Left hindlimb (tissue), 1 donor: ENCODE results near the gene OVOL3.
"Not testable (repeated sequence)": the region's sequence is repeated elsewhere in the genome, so short reads cannot be mapped to it uniquely, and the experiment has no call there.

ENCODE experiments used
- DNase-seq: peaks from one replicate; pipeline ENCODE4 v3.0.0-alpha.2; 2018

The OVOL3 gene

GRCh38 chr19:36110487-36111199 is at the start of gene OVOL3:
OVOL3 (plus strand) TSS chr19:36111143; CDS start chr19:36111203, 60 bp downstream.
- no peak for DNase-seq

GRCh38 chr19:36061367-36061766 is 49.6 kb upstream of the OVOL3 start:
- DNase-seq: no peak

DNA sequence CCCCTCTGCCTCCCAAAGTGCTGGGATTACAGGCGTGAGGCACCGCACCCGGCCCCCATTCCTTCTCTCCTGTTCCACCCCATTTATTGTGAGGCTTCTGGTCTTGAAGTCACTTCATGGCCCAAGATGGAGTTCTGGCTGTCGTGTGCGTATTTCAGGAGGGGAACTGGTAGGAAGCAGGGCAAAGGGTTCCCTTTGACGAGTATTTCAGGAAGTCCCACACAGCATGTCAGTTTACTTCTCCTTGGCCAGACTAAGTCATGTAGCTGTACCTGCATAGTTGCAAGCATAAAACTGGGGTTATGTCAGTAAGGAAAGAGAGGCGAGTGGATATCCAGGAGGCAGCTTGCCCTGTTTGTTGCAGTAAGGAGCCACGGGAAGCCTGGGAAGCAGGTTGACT is 46.1 kb upstream of the OVOL3 start:
- DNase-seq: no peak

DNA sequence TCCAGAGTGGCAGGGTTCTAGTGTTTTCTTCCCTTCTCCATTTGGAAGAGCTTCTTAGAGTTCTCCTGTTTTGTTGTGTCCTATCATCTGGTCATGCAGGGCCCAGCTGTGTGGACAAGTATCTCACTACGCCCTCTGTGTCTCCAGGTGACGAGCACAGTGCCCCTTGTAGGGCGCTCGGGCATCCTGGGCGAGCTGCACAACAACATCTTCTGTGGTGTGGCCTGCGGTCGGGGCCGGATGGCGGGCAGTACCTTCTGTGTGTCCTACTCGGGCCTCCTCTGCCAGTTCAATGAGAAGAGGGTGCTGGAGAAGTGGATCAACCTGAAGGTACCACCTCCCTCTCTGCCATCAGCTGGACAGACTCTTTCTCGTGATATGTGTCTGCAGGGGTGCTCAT is 43.3 kb upstream of the OVOL3 start:
- DNase-seq: no peak

GRCh38 chr19:36068810-36069499 is 42.0 kb upstream of the OVOL3 start:
- DNase-seq: not testable (repeated sequence)

GRCh38 chr19:36072081-36072480 is 38.9 kb upstream of the OVOL3 start:
- DNase-seq: no peak

DNA sequence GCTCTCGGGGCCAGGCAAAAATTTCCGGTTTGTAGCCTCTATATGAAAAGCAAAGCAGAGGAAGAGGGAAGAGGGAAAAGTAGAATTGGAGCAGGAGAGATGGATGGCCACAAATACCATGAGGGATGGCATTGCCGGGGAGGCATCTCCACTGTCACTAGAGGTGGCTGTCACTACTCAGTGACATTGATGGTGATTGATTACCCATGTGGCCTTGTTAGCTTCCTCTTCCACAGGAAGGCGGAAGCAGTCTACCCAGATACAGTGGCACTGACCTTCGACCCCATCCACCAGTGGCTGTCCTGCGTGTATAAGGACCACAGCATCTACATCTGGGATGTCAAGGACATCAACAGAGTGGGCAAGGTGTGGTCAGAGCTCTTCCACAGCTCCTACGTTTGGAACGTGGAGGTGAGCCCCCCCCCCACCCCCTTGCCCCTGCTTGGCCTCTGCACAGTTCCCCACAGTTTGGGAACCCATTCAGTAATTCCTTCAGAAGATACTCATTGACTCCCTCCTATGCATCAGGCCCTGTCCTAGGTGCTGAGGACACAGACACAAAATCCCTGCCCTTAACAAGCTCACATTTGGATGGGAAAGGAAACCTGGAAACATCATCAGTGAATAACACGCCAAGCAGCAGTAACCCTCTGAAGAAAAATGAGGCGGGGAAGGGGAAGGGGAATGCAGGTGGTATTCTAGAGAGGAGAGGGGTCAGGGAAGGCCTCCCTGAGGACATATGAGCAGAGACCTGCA is 37.6 kb upstream of the OVOL3 start:
- DNase-seq: no peak

DNA sequence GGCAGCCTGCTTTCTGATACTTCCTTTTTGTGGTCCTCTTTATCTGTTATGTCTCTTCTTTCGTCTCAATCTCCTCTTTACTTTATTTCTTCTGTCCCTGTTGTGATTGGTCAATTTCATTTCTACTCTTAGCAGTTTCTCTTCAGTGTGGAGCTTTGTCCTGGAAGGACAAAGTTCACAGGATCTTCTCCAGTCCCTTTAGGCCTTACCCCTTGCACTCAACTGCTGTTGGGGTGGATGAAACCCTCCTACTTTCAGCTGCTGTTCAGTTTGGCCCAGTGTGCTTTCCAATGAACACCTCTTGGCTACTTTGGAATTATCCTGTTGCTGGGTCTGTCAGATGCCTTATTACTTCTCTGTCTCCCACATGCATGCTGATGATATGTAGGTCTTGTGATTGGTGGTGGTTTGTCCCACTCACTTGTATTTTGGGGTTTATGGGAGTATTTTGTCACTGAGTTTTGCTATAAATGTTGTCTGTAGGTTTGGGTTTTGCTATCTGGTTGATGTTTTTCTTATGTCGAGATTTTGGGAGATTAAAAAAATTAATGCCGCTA is 31.5 kb upstream of the OVOL3 start:
- no peak for DNase-seq

DNA sequence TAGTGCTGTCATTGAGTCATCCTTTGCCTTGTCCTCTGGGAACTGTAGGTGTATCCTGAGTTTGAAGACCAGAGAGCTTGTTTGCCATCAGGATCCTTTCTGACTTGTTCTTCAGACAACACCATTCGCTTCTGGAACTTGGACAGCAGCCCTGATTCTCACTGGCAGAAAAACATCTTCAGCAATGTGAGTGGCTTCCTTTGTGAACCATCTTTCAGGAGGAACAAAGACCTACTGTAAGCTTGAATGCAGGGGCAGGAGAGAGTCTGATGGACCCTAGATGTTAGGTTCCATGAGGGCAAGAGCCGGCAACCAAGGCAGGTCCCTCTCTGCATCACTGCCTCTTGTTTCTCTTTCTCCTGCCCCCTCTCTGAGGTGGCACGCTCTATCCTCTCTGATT is 29.6 kb upstream of the OVOL3 start:
- DNase-seq: no peak

DNA sequence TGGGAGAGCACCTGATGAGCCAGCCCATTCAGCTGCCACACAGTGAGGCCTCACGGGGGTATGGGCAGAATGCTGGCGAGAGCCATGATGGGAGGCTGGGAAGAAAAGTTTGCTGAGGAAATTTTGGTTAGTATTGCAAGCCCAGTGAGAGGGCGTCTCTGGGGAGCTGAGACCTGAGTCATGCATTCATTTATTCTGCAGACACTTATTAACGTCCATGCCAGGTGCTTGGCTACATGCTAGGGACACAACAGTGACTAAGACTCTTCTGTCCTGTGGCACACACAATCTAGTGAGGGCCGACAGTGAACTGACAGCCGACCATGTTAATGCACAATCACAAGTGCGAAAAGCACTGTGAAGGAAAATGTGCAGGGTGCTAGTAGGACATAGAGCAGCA is 29.0 kb upstream of the OVOL3 start:
- DNase-seq: no peak

- DNase-seq: no peak
Measured at GRCh38 chr19:36082916-36083315, 28.0 kb upstream of the OVOL3 start.

- no peak for DNase-seq
Measured at GRCh38 chr19:36084231-36085009, 26.5 kb upstream of the OVOL3 start.

GRCh38 chr19:36086326-36086725 is 24.6 kb upstream of the OVOL3 start:
- no peak for DNase-seq

- no peak for DNase-seq
Measured at GRCh38 chr19:36089847-36090246, 21.1 kb upstream of the OVOL3 start.

DNA sequence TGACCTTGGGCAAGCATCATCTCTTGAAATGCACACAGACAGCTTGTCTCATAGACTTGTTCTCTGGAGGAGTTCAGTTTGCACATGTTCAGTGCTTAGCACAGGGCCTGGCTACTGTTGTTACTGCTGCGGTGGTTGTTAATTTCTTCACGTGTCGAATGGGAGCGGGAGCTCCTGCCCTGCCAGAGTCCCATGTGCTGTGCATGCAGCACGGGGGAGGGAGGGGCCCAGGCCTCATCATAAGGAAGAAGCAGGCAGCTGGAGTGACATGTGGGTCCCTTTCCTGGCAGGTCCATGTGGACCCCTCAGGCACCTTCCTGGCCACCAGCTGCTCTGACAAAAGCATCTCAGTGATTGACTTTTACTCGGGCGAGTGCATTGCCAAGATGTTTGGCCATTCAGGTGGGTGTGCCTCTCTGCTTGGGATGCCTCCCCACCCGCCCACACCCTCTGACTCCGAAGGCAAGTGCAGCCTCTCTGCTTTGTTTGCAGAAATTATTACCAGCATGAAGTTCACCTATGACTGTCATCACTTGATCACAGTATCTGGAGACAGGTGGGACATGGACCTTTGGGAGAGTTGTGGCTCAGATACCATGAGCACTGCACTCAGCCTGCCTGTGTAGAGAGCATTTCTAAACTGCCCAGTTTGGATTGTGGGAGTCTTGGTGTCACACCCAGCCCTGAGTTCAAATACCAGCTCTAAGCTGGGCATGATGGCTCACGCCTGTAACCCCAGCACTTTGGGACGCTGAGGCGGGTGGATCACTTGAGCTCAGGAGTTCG is 19.8 kb upstream of the OVOL3 start:
- no peak for DNase-seq

DNA sequence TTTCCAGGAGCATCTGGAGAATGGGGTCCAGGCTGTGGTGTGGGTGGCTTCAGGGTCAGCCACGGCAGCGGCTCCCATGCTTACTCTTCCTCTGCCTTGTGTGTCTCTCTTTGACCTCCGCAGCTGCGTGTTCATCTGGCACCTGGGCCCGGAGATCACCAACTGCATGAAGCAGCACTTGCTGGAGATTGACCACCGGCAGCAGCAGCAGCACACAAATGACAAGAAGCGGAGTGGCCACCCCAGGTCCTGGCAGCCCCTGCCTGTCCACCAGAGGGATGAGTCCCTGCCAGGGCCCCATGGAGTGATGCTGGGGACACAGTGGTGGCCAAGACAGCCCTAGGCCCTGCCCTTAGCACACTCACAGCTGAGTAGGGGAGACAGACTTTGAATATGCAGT is 18.4 kb upstream of the OVOL3 start:
- DNase-seq: no peak

- no peak for DNase-seq
Measured at GRCh38 chr19:36093146-36093662, 17.7 kb upstream of the OVOL3 start.

DNA sequence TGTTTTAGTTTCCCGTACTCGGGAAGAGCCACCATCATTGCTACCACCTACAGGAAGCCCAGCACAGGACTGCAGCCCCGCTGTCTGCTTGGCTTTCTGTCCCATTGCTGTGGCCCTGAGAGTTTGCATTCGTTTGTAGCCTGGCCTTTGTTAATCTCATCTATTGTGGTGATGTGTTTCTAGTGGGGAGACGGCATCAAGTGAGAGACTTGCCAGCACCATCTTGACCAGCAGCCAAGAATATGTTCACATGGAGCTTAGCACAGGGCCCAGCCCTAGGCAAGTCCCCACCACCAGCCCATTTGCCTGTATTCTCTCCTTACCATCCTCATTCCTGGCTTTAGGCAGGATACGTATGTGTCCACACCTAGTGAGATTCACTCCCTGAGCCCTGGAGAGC is 17.3 kb upstream of the OVOL3 start:
- DNase-seq: no peak

DNA sequence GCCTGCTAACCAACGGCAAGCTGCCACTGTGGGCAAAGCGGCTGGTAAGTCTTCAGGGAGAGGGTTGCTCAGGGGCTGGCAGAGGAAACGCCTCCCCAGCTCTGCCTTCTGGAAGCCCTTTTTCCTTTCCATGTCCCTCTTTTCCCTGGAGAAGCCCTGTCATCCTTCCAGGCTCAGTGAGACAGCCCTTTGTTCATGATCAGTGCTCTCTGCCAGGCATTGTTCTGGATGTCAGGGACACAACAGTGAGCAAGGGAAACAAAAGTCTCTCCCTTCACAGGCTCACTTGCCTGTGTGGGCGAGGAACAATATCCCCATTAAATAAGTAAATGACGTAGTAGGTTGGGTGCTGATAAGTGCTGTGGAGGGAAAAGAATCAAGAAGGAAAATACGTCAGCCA is 13.9 kb upstream of the OVOL3 start:
- no peak for DNase-seq

- no peak for DNase-seq
Measured at GRCh38 chr19:36099166-36099785, 11.7 kb upstream of the OVOL3 start.

DNA sequence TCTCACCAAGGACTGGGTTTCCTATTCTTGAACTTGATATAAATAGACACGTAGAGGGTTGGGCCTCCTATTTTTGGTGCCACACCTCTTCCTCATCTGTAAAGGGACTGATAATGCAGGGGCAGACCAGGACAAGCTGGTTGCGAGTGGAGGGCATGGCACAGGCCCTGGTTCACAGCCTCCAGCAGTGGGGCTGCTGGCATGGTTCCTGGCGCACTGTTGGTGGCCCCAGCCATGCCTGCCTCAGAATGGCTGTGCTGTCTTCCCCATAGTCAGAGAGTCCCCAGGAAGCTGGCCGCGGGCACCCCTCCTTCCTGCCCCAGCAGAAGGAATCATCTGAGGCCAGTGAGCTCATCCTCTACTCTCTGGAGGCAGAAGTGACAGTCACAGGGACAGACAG is 10.5 kb upstream of the OVOL3 start:
- no peak for DNase-seq
